SK-N-SH treated with all-trans-retinoic acid at 6 μM for 48 hours (cell line): Measurements from ENCODE around the gene ELOA.
"Not testable (repeated sequence)": the region's sequence is repeated elsewhere in the genome, so short reads cannot be mapped to it uniquely, and the experiment has no call there.

Source experiments
- ATAC-seq: fragments of 200-7000 bp; cut with Tn5 transposase; 3 replicates; pipeline ENCODE4 v1.9.1; 2020; ENCODE audit warnings: mild to moderate bottlenecking, moderate library complexity
- CSDC2 ChIP-seq: fragments of 250-450 bp; sonication (Bioruptor Pico); IDR thresholded peaks from 2 replicates; pipeline ENCODE4 v1.5.0; 2020; ENCODE audit warnings: mild to moderate bottlenecking, moderate library complexity
- ESRRG ChIP-seq: fragments of 250-450 bp; sonication (Bioruptor Pico); IDR thresholded peaks from 2 replicates; pipeline ENCODE4 v1.6.1; 2021; ENCODE audit warnings: mild to moderate bottlenecking
- POU6F1 ChIP-seq: fragments of 250-450 bp; sonication (Bioruptor Pico); IDR thresholded peaks from 2 replicates; pipeline ENCODE4 v1.8.0; 2021; ENCODE audit warnings: low read depth, mild to moderate bottlenecking, moderate library complexity, borderline replicate concordance
- SNAI2 ChIP-seq: fragments of 250-450 bp; sonication (Bioruptor Pico); IDR thresholded peaks from 2 replicates; pipeline ENCODE4 v1.5.0; 2020; ENCODE audit warnings: mild to moderate bottlenecking, moderate library complexity
- TCF4 ChIP-seq: fragments of 250-450 bp; sonication (Bioruptor Pico); IDR thresholded peaks from 2 replicates; pipeline ENCODE4 v1.8.0; 2021; ENCODE audit warnings: mild to moderate bottlenecking, moderate library complexity, borderline replicate concordance
- ZFP3 ChIP-seq: fragments of 250-450 bp; sonication (Bioruptor Pico); IDR thresholded peaks from 2 replicates; pipeline ENCODE4 v1.5.0; 2020; ENCODE audit warnings: mild to moderate bottlenecking, moderate library complexity
- ZNF8 ChIP-seq: fragments of 450-650 bp; formaldehyde crosslinking; IDR thresholded peaks from 2 replicates; pipeline ENCODE4 v1.5.0; 2020; ENCODE audit warnings: mild to moderate bottlenecking, moderate library complexity
- TF ChIP-seq, protein P1 (sequence below): fragments of 250-450 bp; sonication (Bioruptor Pico); IDR thresholded peaks from 2 replicates; pipeline ENCODE4 v1.8.0; 2020; ENCODE audit warnings: mild to moderate bottlenecking, moderate library complexity, borderline replicate concordance
- TF ChIP-seq, protein P2 (sequence below): fragments of 250-450 bp; sonication (Bioruptor Pico); IDR thresholded peaks from 2 replicates; pipeline ENCODE4 v1.5.1; 2020; ENCODE audit warnings: low read depth, mild to moderate bottlenecking, moderate library complexity
- TF ChIP-seq, protein P3 (sequence below): fragments of 250-450 bp; sonication (Bioruptor Pico); IDR thresholded peaks from 2 replicates; pipeline ENCODE4 v1.5.0; 2020; ENCODE audit warnings: mild to moderate bottlenecking, moderate library complexity

ELOA gene

DNA sequence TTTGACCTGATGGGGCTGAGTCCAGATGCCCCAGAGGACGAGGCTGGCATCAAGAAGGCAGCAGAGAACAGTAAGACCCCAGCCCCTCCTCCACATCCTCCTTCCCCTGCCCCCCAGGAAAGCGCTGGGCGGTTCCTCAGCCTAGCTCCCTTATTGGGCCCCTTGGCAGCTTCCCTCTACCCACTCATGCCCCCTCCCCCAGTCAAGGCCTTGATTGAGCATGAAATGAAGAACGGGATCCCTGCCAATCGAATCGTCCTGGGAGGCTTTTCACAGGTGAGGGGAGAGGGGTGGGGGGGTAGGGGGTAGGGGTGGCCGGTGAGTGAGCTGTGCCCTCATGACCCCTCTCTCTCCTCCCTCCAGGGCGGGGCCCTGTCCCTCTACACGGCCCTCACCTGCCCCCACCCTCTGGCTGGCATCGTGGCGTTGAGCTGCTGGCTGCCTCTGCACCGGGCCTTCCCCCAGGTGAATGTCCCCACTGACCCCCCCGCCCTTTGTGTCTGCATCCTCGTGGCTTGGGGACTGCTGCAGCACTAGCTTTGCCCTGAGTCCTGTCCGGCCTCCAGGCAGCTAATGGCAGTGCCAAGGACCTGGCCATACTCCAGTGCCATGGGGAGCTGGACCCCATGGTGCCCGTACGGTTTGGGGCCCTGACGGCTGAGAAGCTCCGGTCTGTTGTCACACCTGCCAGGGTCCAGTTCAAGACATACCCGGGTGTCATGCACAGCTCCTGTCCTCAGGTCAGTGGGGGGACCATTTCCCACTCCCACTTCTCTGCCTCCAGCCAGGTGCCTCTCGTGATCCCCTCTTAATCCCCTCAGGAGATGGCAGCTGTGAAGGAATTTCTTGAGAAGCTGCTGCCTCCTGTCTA is 50.8 kb downstream of the ELOA start (continued):
- TF ChIP-seq, protein P1, sequence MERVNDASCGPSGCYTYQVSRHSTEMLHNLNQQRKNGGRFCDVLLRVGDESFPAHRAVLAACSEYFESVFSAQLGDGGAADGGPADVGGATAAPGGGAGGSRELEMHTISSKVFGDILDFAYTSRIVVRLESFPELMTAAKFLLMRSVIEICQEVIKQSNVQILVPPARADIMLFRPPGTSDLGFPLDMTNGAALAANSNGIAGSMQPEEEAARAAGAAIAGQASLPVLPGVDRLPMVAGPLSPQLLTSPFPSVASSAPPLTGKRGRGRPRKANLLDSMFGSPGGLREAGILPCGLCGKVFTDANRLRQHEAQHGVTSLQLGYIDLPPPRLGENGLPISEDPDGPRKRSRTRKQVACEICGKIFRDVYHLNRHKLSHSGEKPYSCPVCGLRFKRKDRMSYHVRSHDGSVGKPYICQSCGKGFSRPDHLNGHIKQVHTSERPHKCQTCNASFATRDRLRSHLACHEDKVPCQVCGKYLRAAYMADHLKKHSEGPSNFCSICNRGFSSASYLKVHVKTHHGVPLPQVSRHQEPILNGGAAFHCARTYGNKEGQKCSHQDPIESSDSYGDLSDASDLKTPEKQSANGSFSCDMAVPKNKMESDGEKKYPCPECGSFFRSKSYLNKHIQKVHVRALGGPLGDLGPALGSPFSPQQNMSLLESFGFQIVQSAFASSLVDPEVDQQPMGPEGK = no peak

- not testable (repeated sequence) for ATAC-seq
Observed at GRCh38 chr1:23794732-23795182, 51.5 kb downstream of the ELOA start.

DNA sequence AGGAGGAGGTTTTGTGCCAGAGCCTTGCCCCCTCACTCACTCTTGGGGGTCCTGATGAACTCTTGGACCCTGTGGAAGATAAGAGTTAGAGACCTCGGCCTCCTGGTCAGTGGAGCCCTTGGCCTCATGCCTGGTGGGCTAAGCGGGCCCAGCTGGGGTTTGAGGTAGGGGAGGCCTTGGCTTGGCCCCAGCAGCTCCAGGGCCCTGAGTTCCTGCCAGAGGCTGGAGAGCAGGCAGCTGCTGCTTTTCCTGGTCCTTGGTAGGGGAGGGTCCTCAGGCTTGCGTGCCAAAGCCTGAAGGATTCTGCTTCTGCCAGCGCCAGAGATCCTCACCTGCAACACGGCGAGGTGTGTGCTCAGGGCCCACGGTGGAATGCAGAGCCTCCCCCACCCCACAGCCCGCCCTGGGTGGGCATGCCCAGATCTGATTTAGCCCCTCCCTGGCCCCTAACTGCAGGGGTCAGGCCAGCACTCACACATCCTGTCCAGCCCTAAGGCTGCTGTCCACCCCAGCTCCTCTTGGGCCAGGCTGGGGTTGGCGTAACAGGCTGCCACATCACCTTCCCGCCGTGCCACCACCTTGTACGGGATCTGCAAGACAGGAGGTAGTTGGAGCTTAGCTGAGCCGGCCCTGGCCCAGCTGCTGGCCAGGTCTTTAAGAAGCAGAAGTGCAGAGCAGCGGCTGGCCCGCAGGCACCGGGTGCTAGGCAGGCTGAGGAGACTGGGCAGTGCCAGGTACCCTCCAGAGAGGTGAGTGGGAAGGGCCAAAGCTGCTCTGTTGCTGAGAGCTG is 52.6 kb downstream of the ELOA start:
- TF ChIP-seq TCF4 (CRISPR knock-in tag) = no peak
- TF ChIP-seq, protein P1 = no peak
- TF ChIP-seq SNAI2 (CRISPR knock-in tag) = no peak
- no peak for TF ChIP-seq ZNF8 (CRISPR knock-in tag)
- TF ChIP-seq CSDC2 (CRISPR knock-in tag) = no peak
- TF ChIP-seq, protein P2, sequence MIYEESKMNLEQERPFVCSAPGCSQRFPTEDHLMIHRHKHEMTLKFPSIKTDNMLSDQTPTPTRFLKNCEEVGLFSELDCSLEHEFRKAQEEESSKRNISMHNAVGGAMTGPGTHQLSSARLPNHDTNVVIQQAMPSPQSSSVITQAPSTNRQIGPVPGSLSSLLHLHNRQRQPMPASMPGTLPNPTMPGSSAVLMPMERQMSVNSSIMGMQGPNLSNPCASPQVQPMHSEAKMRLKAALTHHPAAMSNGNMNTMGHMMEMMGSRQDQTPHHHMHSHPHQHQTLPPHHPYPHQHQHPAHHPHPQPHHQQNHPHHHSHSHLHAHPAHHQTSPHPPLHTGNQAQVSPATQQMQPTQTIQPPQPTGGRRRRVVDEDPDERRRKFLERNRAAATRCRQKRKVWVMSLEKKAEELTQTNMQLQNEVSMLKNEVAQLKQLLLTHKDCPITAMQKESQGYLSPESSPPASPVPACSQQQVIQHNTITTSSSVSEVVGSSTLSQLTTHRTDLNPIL (CRISPR knock-in tag) = no peak
- no peak for TF ChIP-seq ZFP3
- TF ChIP-seq, protein P3, sequence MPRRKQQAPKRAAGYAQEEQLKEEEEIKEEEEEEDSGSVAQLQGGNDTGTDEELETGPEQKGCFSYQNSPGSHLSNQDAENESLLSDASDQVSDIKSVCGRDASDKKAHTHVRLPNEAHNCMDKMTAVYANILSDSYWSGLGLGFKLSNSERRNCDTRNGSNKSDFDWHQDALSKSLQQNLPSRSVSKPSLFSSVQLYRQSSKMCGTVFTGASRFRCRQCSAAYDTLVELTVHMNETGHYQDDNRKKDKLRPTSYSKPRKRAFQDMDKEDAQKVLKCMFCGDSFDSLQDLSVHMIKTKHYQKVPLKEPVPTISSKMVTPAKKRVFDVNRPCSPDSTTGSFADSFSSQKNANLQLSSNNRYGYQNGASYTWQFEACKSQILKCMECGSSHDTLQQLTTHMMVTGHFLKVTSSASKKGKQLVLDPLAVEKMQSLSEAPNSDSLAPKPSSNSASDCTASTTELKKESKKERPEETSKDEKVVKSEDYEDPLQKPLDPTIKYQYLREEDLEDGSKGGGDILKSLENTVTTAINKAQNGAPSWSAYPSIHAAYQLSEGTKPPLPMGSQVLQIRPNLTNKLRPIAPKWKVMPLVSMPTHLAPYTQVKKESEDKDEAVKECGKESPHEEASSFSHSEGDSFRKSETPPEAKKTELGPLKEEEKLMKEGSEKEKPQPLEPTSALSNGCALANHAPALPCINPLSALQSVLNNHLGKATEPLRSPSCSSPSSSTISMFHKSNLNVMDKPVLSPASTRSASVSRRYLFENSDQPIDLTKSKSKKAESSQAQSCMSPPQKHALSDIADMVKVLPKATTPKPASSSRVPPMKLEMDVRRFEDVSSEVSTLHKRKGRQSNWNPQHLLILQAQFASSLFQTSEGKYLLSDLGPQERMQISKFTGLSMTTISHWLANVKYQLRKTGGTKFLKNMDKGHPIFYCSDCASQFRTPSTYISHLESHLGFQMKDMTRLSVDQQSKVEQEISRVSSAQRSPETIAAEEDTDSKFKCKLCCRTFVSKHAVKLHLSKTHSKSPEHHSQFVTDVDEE = no peak
- TF ChIP-seq ESRRG (CRISPR knock-in tag) = no peak
- no peak for TF ChIP-seq POU6F1 (CRISPR knock-in tag)
- TF ChIP-seq, all 23 proteins: peak for 0
- ATAC-seq = no peak

GRCh38 chr1:23796466-23797271 is 53.4 kb downstream of the ELOA start:
- no peak for ATAC-seq

More at GRCh38 chr1:23796466-23797271, 53.4 kb downstream of the ELOA start:
- no peak for TF ChIP-seq POU6F1 (CRISPR knock-in tag)
- TF ChIP-seq, all 23 proteins: peak for 0
